Liver (tissue), 9 donors: ENCODE data around the gene DNAI1. TPM values are rescaled to one million over a fixed set of nuclear protein-coding genes. Genes with fewer than 3 reads are reported as not detected.
A peak's percentile ranks its signal among the peaks of the same experiment; 100 is the strongest.

Source experiments
- DNase-seq: peaks from one replicate; pipeline ENCODE4 v3.0.0-alpha.2; 2017; ENCODE audit warnings: low spot score
- H3K27ac ChIP-seq, 2 donors: one replicate each; pipeline ENCODE4 v1.7.0; 2013; ENCODE audit warnings: inconsistent platforms in 2 of 2, low read length in 2 of 2, control low read depth in 1 of 2, low read depth in 1 of 2, mild to moderate bottlenecking in 1 of 2
- H3K27me3 ChIP-seq, 4 donors: one replicate each; pipeline versions ENCODE4 v1.6.1 to v1.7.0; 2013; ENCODE audit warnings: low read length in 3 of 4, inconsistent platforms in 1 of 4, mild to moderate bottlenecking in 1 of 4, moderate library complexity in 1 of 4; ENCODE audit not compliant: control insufficient read depth in 4 of 4, insufficient read depth in 4 of 4
- H3K36me3 ChIP-seq, 4 donors: one replicate each; pipeline versions ENCODE4 v1.6.1 to v1.7.0; 2013; ENCODE audit warnings: low read length in 3 of 4, mild to moderate bottlenecking in 3 of 4, low read depth in 1 of 4, moderate library complexity in 1 of 4; ENCODE audit not compliant: control insufficient read depth in 4 of 4, insufficient read depth in 3 of 4
- H3K4me1 ChIP-seq, 4 donors: one replicate each; pipeline versions ENCODE4 v1.6.1 to v1.7.0; 2013; ENCODE audit warnings: low read length in 3 of 4, mild to moderate bottlenecking in 3 of 4, moderate library complexity in 1 of 4; ENCODE audit not compliant: control insufficient read depth in 4 of 4, insufficient read depth in 4 of 4
- H3K4me3 ChIP-seq, 3 donors: one replicate each; pipeline versions ENCODE4 v1.6.1 to v1.7.0; 2013; ENCODE audit warnings: low read length in 3 of 3, control low read depth in 1 of 3, low read depth in 1 of 3, mild to moderate bottlenecking in 1 of 3
- H3K9ac ChIP-seq, 2 donors: one replicate each; pipeline ENCODE4 v1.7.0; 2013; ENCODE audit warnings: low read length in 2 of 2, mild to moderate bottlenecking in 2 of 2, moderate library complexity in 2 of 2, control low read depth in 1 of 2, low read depth in 1 of 2
- H3K9me3 ChIP-seq, 4 donors: one replicate each; pipeline versions ENCODE4 v1.6.1 to v1.7.0; 2013; ENCODE audit warnings: low read length in 3 of 4; ENCODE audit not compliant: control insufficient read depth in 4 of 4
- ATF3 ChIP-seq: IDR thresholded peaks from 2 replicates; pipeline ENCODE4 v1.6.1; 2016; ENCODE audit warnings: antibody characterized with exemption
- CTCF ChIP-seq: fragments of 150-350 bp; IDR thresholded peaks from 2 replicates; pipeline ENCODE4 v1.5.1; 2017; ENCODE audit warnings: improper control_type of control experiment, low read depth, low read length; ENCODE audit not compliant: missing input control
- EGR1 ChIP-seq, 2 donors: IDR thresholded peaks; 2 replicates each; pipeline ENCODE4 v1.6.1; 2016 to 2018; ENCODE audit warnings: antibody characterized with exemption in 2 of 2, low read depth in 2 of 2
- FOXA1 ChIP-seq: IDR thresholded peaks from 2 replicates; pipeline ENCODE4 v1.6.1; 2016; ENCODE audit warnings: antibody characterized with exemption
- FOXA2 ChIP-seq: IDR thresholded peaks from 2 replicates; pipeline ENCODE4 v1.6.1; 2016; ENCODE audit warnings: antibody characterized with exemption
- GABPA ChIP-seq, 2 donors: IDR thresholded peaks in 1 of 2; conservative IDR thresholded peaks in 1 of 2; 2 replicates each; pipeline ENCODE4 v1.6.1; 2016; ENCODE audit warnings: antibody characterized with exemption in 2 of 2, mild to moderate bottlenecking in 1 of 2, moderate library complexity in 1 of 2
- HNF4A ChIP-seq, 2 donors: conservative IDR thresholded peaks; 2 replicates each; pipeline ENCODE4 v1.6.1; 2016; ENCODE audit warnings: antibody characterized with exemption in 2 of 2, mild to moderate bottlenecking in 2 of 2
- HNF4G ChIP-seq: IDR thresholded peaks from 2 replicates; pipeline ENCODE4 v1.6.1; 2016; ENCODE audit warnings: antibody characterized with exemption
- JUND ChIP-seq, 2 donors: IDR thresholded peaks; 2 replicates each; pipeline ENCODE4 v1.6.1; 2016; ENCODE audit warnings: antibody characterized with exemption in 2 of 2
- MAX ChIP-seq: IDR thresholded peaks from 2 replicates; pipeline ENCODE4 v1.6.1; 2016; ENCODE audit warnings: antibody characterized with exemption
- NR2F2 ChIP-seq: IDR thresholded peaks from 2 replicates; pipeline ENCODE4 v1.6.1; 2016; ENCODE audit warnings: antibody characterized with exemption
- RAD21 ChIP-seq, 2 donors: IDR thresholded peaks; 2 replicates each; pipeline ENCODE4 v1.6.1; 2016; ENCODE audit warnings: antibody characterized with exemption in 2 of 2, mild to moderate bottlenecking in 2 of 2
- REST ChIP-seq: IDR thresholded peaks from 2 replicates; pipeline ENCODE4 v1.6.1; 2016; ENCODE audit warnings: antibody characterized with exemption, mild to moderate bottlenecking
- RXRA ChIP-seq, 2 donors: IDR thresholded peaks; 2 replicates each; pipeline ENCODE4 v1.6.1; 2017 to 2018; ENCODE audit warnings: antibody characterized with exemption in 2 of 2, mild to moderate bottlenecking in 1 of 2
- SP1 ChIP-seq: IDR thresholded peaks from 2 replicates; pipeline ENCODE4 v1.6.1; 2018; ENCODE audit warnings: antibody characterized with exemption, mild to moderate bottlenecking
- TAF1 ChIP-seq: conservative IDR thresholded peaks from 2 replicates; pipeline ENCODE4 v1.6.1; 2016; ENCODE audit warnings: antibody characterized with exemption, mild to moderate bottlenecking
- YY1 ChIP-seq: IDR thresholded peaks from 2 replicates; pipeline ENCODE4 v1.6.1; 2016; ENCODE audit warnings: antibody characterized with exemption, mild to moderate bottlenecking
- ZBTB33 ChIP-seq: IDR thresholded peaks from 2 replicates; pipeline ENCODE4 v1.6.1; 2016; ENCODE audit warnings: antibody characterized with exemption
- WGBS: extraction: QIAGEN DNeasy Blood & Tissue Kit; methylation state at CpG from one replicate; pipeline ENCODE4 v1.1.7; 2013; 5-methylcytosine and 5-hydroxymethylcytosine counted together
- polyA plus RNA-seq, 2 donors: library from polyadenylated mRNA; stranded (reverse) in 1 of 2; unstranded in 1 of 2; fragments of 200-250 nt in 1 of 2; fragments of >200 nt in 1 of 2; fragmentation: Nextera tagmentation in 1 of 2; extraction: Ambion mirVana in 1 of 2; gene quantifications; one replicate each; pipeline versions ENCODE4 v1.2.1 to v1.2.3, GENCODE V29; 2013 to 2015
- total RNA-seq, 2 donors: library from RNA; depleted of rRNA; stranded (reverse); fragments of >200 nt; gene quantifications; one replicate each; pipeline ENCODE4 v1.2.3, GENCODE V29; 2014
- donor health status: healthy.
- donor health status: healthy.
- donor health status: healthy.
- donor health status: healthy.
- donor health status: healthy.

The DNAI1 gene
- total and polyA plus RNA-seq, 4 donors: not detected

- no peak for TF ChIP-seq CTCF
- no peak for TF ChIP-seq TAF1
Measured at GRCh38 chr9:34554211-34555001, 95.8 kb downstream of the DNAI1 start (continued).

- Histone ChIP-seq H3K36me3 (no peaks in the 10 kb centered on the region), H3K4me1 (peaks cover 7 to 22% (median 13%) of the 10 kb centered on the region in 4 donors), H3K27me3 (no peaks in the 10 kb centered on the region), H3K27ac (no peak overlapping the region), H3K9ac (no peak overlapping the region), H3K9me3 (no peaks in the 10 kb centered on the region), H3K4me3 (no peak overlapping the region)
- WGBS: 41% methylated on average over 23 of the region's 23 CpGs
- TF ChIP-seq HNF4A (conservative IDR thresholded peaks at IDR 0.05) (peak; percentile 38 to 44), RXRA (IDR thresholded peaks at IDR 0.05) (no peak), FOXA1 (no peak), MAX (no peak), JUND (IDR thresholded peaks at IDR 0.05) (no peak)
- peak; percentile 65 for DNase-seq
Measured at GRCh38 chr9:34555002-34555348, 96.4 kb downstream of the DNAI1 start.

- Histone ChIP-seq H3K4me3 (no peak overlapping the region), H3K27me3 (no peaks in the 10 kb centered on the region), H3K9me3 (no peaks in the 10 kb centered on the region), H3K36me3 (no peaks in the 10 kb centered on the region), H3K4me1 (peaks cover 7 to 27% (median 15%) of the 10 kb centered on the region in 4 donors), H3K9ac (no peak overlapping the region), H3K27ac (no peak overlapping the region)
- 60% methylated on average over 5 of the region's 5 CpGs for WGBS
- no peak for DNase-seq
- TF ChIP-seq RAD21 (IDR thresholded peaks at IDR 0.05) (peak in 1 of 2 donors; percentile 17), NR2F2 (peak; percentile 37), FOXA2 (no peak), REST (no peak), ZBTB33 (no peak), HNF4G (no peak), GABPA (IDR thresholded peaks at IDR 0.05 in 1 of 2, conservative IDR thresholded peaks at IDR 0.05 in 1 of 2) (no peak), HNF4A (conservative IDR thresholded peaks at IDR 0.05) (peak in 1 of 2 donors; percentile 45), ATF3 (no peak), CTCF (no peak), FOXA1 (no peak), MAX (no peak), TAF1 (no peak), YY1 (no peak), RXRA (IDR thresholded peaks at IDR 0.05) (peak; percentile 31 to 86), EGR1 (IDR thresholded peaks at IDR 0.05; ENCODE audit: low read depth in 2 of 2) (no peak), SP1 (peak; percentile 49), JUND (IDR thresholded peaks at IDR 0.05) (no peak)
Measured at GRCh38 chr9:34555500-34555899, 96.9 kb downstream of the DNAI1 start.
